ENCODE results near the gene RPUSD4. TPM values are rescaled to one million over a fixed set of nuclear protein-coding genes. Genes with fewer than 3 reads are reported as not detected.
A peak's percentile ranks its signal among the peaks of the same experiment; 100 is the strongest.

RPUSD4 gene
- total and polyA plus RNA-seq, 9 of the 15 experiments (the other 6 are each of a cell fraction or from before 2014, with no cell fraction given), result 27.4 to 56.2 (median 44.6) TPM

DNA sequence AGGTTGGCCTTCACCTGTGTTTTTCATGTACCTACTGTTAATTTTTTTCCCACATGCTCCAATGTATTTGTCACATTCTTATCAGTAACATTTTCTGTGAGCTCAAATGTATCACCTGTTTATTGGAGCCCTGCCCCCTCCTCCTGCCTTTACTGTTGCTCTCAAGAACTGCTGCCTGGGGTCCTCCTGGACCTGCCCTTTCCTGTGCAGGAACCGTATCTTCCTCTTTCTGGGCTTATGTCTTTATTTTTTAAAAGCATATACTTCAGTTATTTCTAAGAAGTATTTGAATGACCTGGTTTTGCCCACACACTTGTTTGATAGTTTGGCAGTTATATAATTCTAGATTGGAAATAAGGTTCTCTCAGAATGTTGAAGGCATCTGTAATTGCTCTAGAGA is 6.0 kb upstream of the RPUSD4 start (continued):
- TF ChIP-seq CHCHD3 (CRISPR knock-in tag; IDR thresholded peaks at IDR 0.05) (no peak), U2AF2 (optimal IDR thresholded peaks at IDR 0.05; ENCODE audit: low read depth, low read length) (no peak), HMG20A (CRISPR knock-in tag; conservative IDR thresholded peaks at IDR 0.05) (no peak), ZNF212 (CRISPR knock-in tag; IDR thresholded peaks at IDR 0.05) (no peak), ZNF3 (CRISPR knock-in tag; IDR thresholded peaks at IDR 0.05) (no peak), GABPB2 (CRISPR knock-in tag; conservative IDR thresholded peaks at IDR 0.05) (no peak), CREBBP (IDR thresholded peaks at IDR 0.05; ENCODE audit: low read depth, low read length) (no peak)
- TF ChIP-seq, protein P1, sequence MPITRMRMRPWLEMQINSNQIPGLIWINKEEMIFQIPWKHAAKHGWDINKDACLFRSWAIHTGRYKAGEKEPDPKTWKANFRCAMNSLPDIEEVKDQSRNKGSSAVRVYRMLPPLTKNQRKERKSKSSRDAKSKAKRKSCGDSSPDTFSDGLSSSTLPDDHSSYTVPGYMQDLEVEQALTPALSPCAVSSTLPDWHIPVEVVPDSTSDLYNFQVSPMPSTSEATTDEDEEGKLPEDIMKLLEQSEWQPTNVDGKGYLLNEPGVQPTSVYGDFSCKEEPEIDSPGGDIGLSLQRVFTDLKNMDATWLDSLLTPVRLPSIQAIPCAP (CRISPR knock-in tag; IDR thresholded peaks at IDR 0.05; ENCODE audit: borderline replicate concordance), result no peak

DNA sequence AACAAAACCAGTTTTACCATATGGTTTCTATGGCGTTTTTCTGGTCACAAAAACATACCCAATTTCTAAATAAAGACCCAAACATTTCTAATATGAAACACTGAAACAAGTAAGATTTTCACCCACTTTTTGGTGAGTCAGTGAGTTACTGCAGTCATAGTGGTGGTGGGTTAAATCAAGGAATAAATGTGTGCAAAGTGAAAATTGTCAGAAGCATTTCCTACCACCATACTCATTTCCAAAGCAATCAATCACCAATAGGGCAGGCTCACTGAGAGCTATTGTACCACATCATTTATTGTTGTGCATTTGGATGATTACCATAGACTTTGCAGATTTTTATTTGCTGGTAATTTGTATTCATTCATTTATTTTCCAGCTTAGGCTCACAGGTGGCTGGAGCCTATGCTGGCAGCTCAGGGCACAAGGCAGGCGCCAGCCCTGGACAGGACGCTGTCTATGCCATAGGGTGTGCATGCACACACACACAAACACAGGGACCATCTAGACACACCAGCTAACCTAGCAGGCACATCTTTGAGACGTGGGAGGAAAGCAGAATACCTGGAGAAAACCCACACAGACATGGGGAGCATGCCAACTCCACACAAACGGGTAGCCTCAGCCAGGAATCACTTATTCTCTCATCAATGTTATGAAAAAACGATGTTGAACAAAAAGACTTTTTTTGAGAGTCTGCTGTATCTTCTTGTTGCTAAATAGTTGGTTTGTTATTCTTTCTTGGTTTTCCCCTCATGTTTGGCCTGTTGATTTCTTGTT is 5.3 kb upstream of the RPUSD4 start:
- Histone ChIP-seq H3K9ac (ENCODE audit: insufficient read depth in 1 of 2, low read depth in 2 of 2, low read length in 2 of 2) (0 out of 4 replicates have a peak overlapping the region, but pooled peaks of 1 of the 2 experiments have one; percentile 15), H3K27me3 (ENCODE audit: control insufficient read depth in 2 of 2, insufficient read depth in 2 of 2, low read length in 2 of 2) (no peaks in the 10 kb centered on the region), H3K36me3 (ENCODE audit: control insufficient read depth, insufficient read depth, low read length) (no peaks in the 10 kb centered on the region), H3K27ac (ENCODE audit: extremely low read depth, low read depth, low read length) (no peak overlapping the region), H3K79me2 (ENCODE audit: control insufficient read depth, insufficient read depth, low read length) (peaks cover 72% of the 10 kb centered on the region), H3K4me1 (replicated peaks in 1 of 2; ENCODE audit: control insufficient read depth in 2 of 2, insufficient read depth in 2 of 2, low read length in 2 of 2) (peaks cover 0 to 7% of the 10 kb centered on the region in 2 experiments; a peak in 2 of 5 replicates), H3K4me3 (no peak overlapping the region), H3K9me1 (ENCODE audit: control insufficient read depth, insufficient read depth, low read length) (no peaks in the 10 kb centered on the region), H3K4me2 (ENCODE audit: insufficient read depth, low read length) (no peak overlapping the region), H2AFZ (ENCODE audit: low read depth, low read length) (no peak overlapping the region), H4K20me1 (replicated peaks; ENCODE audit: control insufficient read depth, insufficient read depth, low read length) (peaks cover 3% of the 10 kb centered on the region; the same call in 1 of the 2 replicates), H3K9me3 (replicated peaks; ENCODE audit: control insufficient read depth, insufficient read depth, low read depth, low read length) (no peaks in the 10 kb centered on the region)
- FAIRE-seq (no peak), ATAC-seq (no peak), DNase-seq (ENCODE audit: extremely low read depth in 1 of 4, low spot score in 3 of 4) (no peak)
- POLR2A ChIA-PET, result no interaction called here
- intact Hi-C loops (cut with micrococcal nuclease), result no loop called here
- CTCF ChIA-PET (ENCODE audit: low intra/inter-chr PET ratio), result interaction anchor here (0.8 kb wide), 1 partner anchor 276 kb away, joined by 3 read pairs; no protein-coding TSS in a partner anchor
- BruUV-seq (replicated peaks), result no TSS peak
- in situ Hi-C loops (cut with MboI), result no loop called here
- WGBS (ENCODE audit: insufficient coverage, low coverage, missing lambda C conversion rate), result 43% methylated on average over 6 of the region's 6 CpGs
- no peak for TF ChIP-seq TARDBP (IDR thresholded peaks at IDR 0.05)

All from K562 (cell line).